ENCODE measurements around the gene TSLP. TPM values are rescaled to one million over a fixed set of nuclear protein-coding genes. Genes with fewer than 3 reads are reported as not detected.

Gene TSLP
- not detected for total RNA-seq (ENCODE audit: unreplicated experiment)
- long read RNA-seq, result 0 reads

GRCh38 chr5:111071413-111071812 lies at the start of gene TSLP:
Gene TSLP (plus strand): TSS chr5:111071713. CDS start chr5:111071891, 178 bp downstream.
- H3K27ac Mint-ChIP-seq (ENCODE audit: unreplicated experiment), result no peak within 1 kb of the TSS
- peaks cover 4% of the 10 kb centered on the region for H3K9me3 Mint-ChIP-seq (ENCODE audit: unreplicated experiment)
- no peaks in the 10 kb centered on the region for H3K36me3 Mint-ChIP-seq (ENCODE audit: unreplicated experiment)
- peak within 1 kb of the TSS; percentile 91 for H3K4me3 Mint-ChIP-seq (ENCODE audit: unreplicated experiment)
- TF ChIP-seq CTCF (IDR thresholded peaks at IDR 0.05; ENCODE audit: partially characterized antibody, unreplicated experiment), result no peak
- no peaks in the 10 kb centered on the region for H3K4me1 Mint-ChIP-seq (ENCODE audit: low read depth, unreplicated experiment)
- no peak for DNase-seq
- H3K27me3 Mint-ChIP-seq (ENCODE audit: unreplicated experiment), result peaks cover 11% of the 10 kb centered on the region

- Mint-ChIP-seq H3K9me3 (ENCODE audit: unreplicated experiment) (no peaks in the 10 kb centered on the region), H3K27ac (ENCODE audit: unreplicated experiment) (no peak overlapping the region), H3K4me3 (ENCODE audit: unreplicated experiment) (no peak overlapping the region), H3K4me1 (ENCODE audit: low read depth, unreplicated experiment) (no peaks in the 10 kb centered on the region), H3K27me3 (ENCODE audit: unreplicated experiment) (no peaks in the 10 kb centered on the region), H3K36me3 (ENCODE audit: unreplicated experiment) (no peaks in the 10 kb centered on the region)
- TF ChIP-seq CTCF (IDR thresholded peaks at IDR 0.05; ENCODE audit: partially characterized antibody, unreplicated experiment), result no peak
- no peak for DNase-seq
Measured at GRCh38 chr5:111022301-111022700, 49.2 kb upstream of the TSLP start.

- no peaks in the 10 kb centered on the region for H3K36me3 Mint-ChIP-seq (ENCODE audit: unreplicated experiment)
- DNase-seq, result no peak
- no peaks in the 10 kb centered on the region for H3K27me3 Mint-ChIP-seq (ENCODE audit: unreplicated experiment)
- H3K9me3 Mint-ChIP-seq (ENCODE audit: unreplicated experiment), result peaks cover 3% of the 10 kb centered on the region
- no peak overlapping the region for H3K27ac Mint-ChIP-seq (ENCODE audit: unreplicated experiment)
- no peak for TF ChIP-seq CTCF (IDR thresholded peaks at IDR 0.05; ENCODE audit: partially characterized antibody, unreplicated experiment)
- H3K4me1 Mint-ChIP-seq (ENCODE audit: low read depth, unreplicated experiment), result no peaks in the 10 kb centered on the region
- no peak overlapping the region for H3K4me3 Mint-ChIP-seq (ENCODE audit: unreplicated experiment)
Measured at GRCh38 chr5:111028865-111029264, 42.6 kb upstream of the TSLP start.

- Mint-ChIP-seq H3K4me1 (ENCODE audit: low read depth, unreplicated experiment) (no peaks in the 10 kb centered on the region), H3K4me3 (ENCODE audit: unreplicated experiment) (no peak overlapping the region), H3K9me3 (ENCODE audit: unreplicated experiment) (no peaks in the 10 kb centered on the region), H3K27me3 (ENCODE audit: unreplicated experiment) (no peaks in the 10 kb centered on the region), H3K27ac (ENCODE audit: unreplicated experiment) (no peak overlapping the region), H3K36me3 (ENCODE audit: unreplicated experiment) (no peaks in the 10 kb centered on the region)
- DNase-seq, result no peak
- TF ChIP-seq CTCF (IDR thresholded peaks at IDR 0.05; ENCODE audit: partially characterized antibody, unreplicated experiment), result no peak
Measured at GRCh38 chr5:111043712-111044506, 27.6 kb upstream of the TSLP start.

- H3K9me3 Mint-ChIP-seq (ENCODE audit: unreplicated experiment), result no peaks in the 10 kb centered on the region
- H3K27ac Mint-ChIP-seq (ENCODE audit: unreplicated experiment), result no peak overlapping the region
- no peaks in the 10 kb centered on the region for H3K27me3 Mint-ChIP-seq (ENCODE audit: unreplicated experiment)
- H3K36me3 Mint-ChIP-seq (ENCODE audit: unreplicated experiment), result no peaks in the 10 kb centered on the region
- no peak for TF ChIP-seq CTCF (IDR thresholded peaks at IDR 0.05; ENCODE audit: partially characterized antibody, unreplicated experiment)
- no peak overlapping the region for H3K4me3 Mint-ChIP-seq (ENCODE audit: unreplicated experiment)
- DNase-seq, result no peak
- H3K4me1 Mint-ChIP-seq (ENCODE audit: low read depth, unreplicated experiment), result no peaks in the 10 kb centered on the region
Measured at GRCh38 chr5:111058064-111058463, 13.4 kb upstream of the TSLP start.

Data from glutamatergic neuron (in vitro differentiated cells).